Embryonic facial prominence (tissue), 1 donor: ENCODE results near the gene FOXR2.

ENCODE experiments used
- DNase-seq: peaks from one replicate; pipeline ENCODE4 v3.0.0-alpha.2; 2016; ENCODE audit errors: extremely low spot score

The FOXR2 gene

GRCh38 chrX:55623100-55623499 is at the start of gene FOXR2:
Gene FOXR2, plus strand, starts transcription at chrX:55623400. Its CDS starts 312 bp downstream, at chrX:55623712.
- DNase-seq = no peak

- DNase-seq = no peak
Observed at GRCh38 chrX:55579115-55579514, 44.1 kb upstream of the FOXR2 start.

- DNase-seq = no peak
Observed at GRCh38 chrX:55582447-55582846, 40.8 kb upstream of the FOXR2 start.

- no peak for DNase-seq
Observed at GRCh38 chrX:55593296-55593695, 29.9 kb upstream of the FOXR2 start.

GRCh38 chrX:55593756-55594257 is 29.4 kb upstream of the FOXR2 start:
- DNase-seq = no peak

GRCh38 chrX:55598333-55598732 is 24.9 kb upstream of the FOXR2 start:
- no peak for DNase-seq

GRCh38 chrX:55619547-55619946 is 3.7 kb upstream of the FOXR2 start:
- DNase-seq = no peak

- no peak for DNase-seq
Observed at GRCh38 chrX:55624403-55624802, 1.2 kb downstream of the FOXR2 start.

- no peak for DNase-seq
Observed at GRCh38 chrX:55636109-55636508, 12.9 kb downstream of the FOXR2 start.

- DNase-seq = no peak
Observed at GRCh38 chrX:55638933-55639332, 15.7 kb downstream of the FOXR2 start.

- DNase-seq = no peak
Observed at GRCh38 chrX:55640854-55641253, 17.7 kb downstream of the FOXR2 start.

- DNase-seq = no peak
Observed at GRCh38 chrX:55648434-55648833, 25.2 kb downstream of the FOXR2 start.

GRCh38 chrX:55659931-55660330 is 36.7 kb downstream of the FOXR2 start:
- DNase-seq = no peak

- no peak for DNase-seq
Observed at GRCh38 chrX:55663584-55663983, 40.4 kb downstream of the FOXR2 start.

GRCh38 chrX:55668084-55668483 is 44.9 kb downstream of the FOXR2 start:
- DNase-seq = no peak
